IPS-18c (cell line): ENCODE results near the gene PRUNE1.

Experiments
- H3K4me3 ChIP-seq: 2 replicates; pipeline ENCODE4 v1.7.0; 2013; ENCODE audit warnings: low read depth, mild to moderate bottlenecking, low read length, moderate library complexity; ENCODE audit not compliant: insufficient read depth
- H3K9me3 ChIP-seq: one replicate; pipeline ENCODE4 v1.6.1; 2013; ENCODE audit warnings: mild to moderate bottlenecking, low read length, moderate library complexity; ENCODE audit not compliant: control insufficient read depth, insufficient read depth

PRUNE1 gene, protein sequence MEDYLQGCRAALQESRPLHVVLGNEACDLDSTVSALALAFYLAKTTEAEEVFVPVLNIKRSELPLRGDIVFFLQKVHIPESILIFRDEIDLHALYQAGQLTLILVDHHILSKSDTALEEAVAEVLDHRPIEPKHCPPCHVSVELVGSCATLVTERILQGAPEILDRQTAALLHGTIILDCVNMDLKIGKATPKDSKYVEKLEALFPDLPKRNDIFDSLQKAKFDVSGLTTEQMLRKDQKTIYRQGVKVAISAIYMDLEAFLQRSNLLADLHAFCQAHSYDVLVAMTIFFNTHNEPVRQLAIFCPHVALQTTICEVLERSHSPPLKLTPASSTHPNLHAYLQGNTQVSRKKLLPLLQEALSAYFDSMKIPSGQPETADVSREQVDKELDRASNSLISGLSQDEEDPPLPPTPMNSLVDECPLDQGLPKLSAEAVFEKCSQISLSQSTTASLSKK

DNA sequence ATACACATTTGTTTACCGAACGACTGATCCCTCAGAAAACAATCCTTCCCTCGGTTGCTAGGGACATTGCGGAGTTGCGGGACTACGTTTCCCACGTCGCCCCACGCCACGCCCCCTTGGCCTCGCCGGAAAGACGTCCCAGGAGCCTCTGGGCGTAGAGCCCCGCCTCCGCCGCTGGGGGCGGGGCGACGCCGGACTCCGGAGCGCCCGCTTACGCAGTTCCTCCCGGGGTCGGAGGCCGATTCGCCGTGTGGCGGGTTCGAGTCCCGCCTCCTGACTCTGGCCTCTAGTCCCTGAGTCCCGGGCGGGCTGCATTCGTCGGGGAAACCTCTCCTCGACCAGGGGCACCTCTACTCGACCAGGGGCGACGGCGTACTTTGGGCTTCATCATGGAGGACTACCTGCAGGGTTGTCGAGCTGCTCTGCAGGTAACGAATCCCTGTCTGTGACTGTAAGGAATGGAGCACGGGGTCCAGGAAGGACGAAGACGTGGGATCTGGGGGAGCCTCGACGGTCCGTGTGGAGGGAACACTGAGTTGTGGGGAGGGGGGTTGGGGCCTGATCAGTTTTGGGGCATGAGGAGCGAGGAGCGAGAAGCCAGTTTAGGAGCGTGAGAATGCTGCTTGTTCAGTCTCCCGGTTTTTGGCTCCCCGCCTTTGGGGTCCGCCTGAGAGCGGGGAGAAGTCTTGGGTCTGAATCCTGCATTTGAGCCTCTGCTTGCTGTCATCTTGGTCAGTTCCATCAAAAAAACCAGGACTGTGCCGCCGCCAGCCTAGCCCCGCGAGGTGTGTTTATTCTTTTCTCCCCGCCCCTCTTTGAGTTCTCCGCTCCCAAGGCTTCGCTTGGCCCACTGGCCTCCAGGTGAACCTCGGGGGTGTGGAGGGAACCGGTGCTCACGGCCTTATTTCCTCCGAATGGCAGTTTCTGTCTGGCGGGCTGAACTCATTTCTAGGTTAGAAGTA is at the start of gene PRUNE1:
PRUNE1 (plus strand) TSS at position 206 of the 962 bp plus-strand sequence; CDS start at position 390, 184 bp downstream.
- Histone ChIP-seq H3K4me3 (peak within 1 kb of the TSS; percentile 100), H3K9me3 (no peaks in the 10 kb centered on the region)

DNA sequence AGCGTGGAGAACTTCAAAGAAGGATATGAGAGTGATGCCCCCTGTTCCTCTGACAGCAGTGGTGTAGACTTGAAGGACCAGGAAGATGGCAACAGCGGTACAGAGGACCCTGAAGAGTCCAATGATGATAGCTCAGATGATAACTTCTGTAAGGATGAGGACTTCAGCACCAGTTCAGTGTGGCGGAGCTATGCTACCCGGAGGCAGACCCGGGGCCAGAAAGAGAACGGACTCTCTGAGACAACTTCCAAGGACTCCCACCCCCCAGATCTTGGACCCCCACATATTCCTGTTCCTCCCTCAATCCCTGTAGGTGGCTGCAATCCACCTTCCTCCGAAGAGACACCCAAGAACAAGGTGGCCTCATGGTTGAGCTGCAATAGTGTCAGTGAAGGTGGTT is 47.6 kb upstream of the PRUNE1 start:
- Histone ChIP-seq H3K9me3 (no peaks in the 10 kb centered on the region), H3K4me3 (no peak overlapping the region)

DNA sequence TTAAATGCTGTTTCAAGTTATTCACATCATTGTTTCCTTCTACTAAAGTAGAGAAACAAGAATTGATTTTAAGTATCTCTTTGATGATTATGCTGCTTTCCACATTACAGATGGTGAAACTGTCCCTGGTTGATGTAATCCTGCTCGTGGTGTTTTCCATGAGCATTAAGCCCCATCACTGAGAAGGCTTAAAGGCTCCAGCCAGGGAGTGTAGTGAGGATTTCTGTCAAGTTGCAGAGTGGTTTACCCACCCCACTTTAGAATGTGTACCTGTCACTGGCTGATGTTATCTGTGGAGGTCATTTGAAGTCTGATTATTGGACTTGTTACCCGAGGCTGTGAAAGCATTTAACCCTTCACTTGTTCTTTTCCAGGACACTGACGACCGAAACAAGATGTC is 46.5 kb upstream of the PRUNE1 start:
- no peaks in the 10 kb centered on the region for H3K9me3 ChIP-seq
- H3K4me3 ChIP-seq: no peak overlapping the region

DNA sequence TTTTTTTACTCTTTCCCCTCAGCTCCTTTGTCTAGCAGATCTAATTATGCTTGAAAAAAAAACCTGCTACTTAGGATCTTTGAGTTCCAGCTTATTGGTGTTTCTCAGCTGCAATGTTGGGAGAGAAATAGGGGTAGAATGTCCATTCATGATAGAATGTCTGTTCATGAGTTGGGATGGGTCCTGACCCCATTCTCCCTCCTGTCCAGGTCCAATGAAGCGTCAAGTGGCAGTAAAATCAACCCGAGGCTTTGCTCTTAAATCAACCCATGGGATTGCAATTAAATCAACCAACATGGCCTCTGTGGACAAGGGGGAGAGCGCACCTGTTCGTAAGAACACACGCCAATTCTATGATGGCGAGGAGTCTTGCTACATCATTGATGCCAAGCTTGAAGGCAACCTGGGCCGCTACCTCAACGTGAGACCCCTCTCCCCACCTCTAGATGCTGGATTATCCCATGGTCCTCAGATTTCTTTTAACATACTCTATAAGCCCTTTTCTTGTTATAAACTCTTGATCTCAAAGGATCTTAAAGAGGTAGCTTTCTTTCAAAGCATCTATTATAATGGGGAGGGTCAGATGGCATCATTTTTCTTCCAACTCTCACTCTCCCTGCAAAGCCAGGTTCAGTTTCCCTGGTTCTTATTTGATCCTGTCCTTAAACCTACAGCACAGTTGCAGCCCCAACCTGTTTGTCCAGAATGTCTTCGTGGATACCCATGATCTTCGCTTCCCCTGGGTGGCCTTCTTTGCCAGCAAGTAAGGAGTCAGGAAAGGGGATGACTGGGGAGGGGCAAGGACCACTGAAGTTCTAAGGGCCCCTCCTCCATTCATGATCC is 44.7 kb upstream of the PRUNE1 start:
- H3K4me3 ChIP-seq: no peak overlapping the region
- H3K9me3 ChIP-seq: no peaks in the 10 kb centered on the region

DNA sequence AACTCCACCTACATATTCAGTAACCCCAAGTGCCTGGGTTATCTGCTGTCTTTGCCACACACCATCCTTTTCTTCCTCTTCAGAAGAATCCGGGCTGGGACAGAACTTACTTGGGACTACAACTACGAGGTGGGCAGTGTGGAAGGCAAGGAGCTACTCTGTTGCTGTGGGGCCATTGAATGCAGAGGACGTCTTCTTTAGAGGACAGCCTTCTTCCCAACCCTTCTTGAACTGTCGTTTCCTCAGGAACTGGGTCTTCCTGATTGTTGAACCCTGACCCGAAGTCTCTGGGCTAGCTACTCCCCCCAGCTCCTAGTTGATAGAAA is 44.1 kb upstream of the PRUNE1 start:
- Histone ChIP-seq H3K9me3 (no peaks in the 10 kb centered on the region), H3K4me3 (no peak overlapping the region)

DNA sequence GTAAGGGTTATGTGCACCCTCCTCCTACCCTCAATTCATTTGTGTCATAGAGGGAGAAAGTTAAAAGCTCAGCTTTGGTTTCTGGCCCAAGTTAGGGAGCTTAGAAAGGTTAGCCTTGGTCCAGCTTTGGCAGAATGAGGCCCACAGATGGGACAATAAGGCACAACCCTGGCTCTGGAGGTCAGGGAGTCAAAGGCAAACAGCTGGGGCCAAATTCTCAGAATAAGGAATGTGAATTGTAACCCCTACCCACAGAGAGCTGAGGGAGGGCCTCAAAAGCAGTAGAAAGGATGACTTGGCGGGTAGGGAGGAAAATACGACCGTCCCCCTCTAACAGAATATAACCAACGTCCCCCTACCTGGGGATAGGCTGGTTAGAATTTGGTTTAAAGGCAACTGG is 42.6 kb upstream of the PRUNE1 start:
- Histone ChIP-seq H3K4me3 (no peak overlapping the region), H3K9me3 (no peaks in the 10 kb centered on the region)

DNA sequence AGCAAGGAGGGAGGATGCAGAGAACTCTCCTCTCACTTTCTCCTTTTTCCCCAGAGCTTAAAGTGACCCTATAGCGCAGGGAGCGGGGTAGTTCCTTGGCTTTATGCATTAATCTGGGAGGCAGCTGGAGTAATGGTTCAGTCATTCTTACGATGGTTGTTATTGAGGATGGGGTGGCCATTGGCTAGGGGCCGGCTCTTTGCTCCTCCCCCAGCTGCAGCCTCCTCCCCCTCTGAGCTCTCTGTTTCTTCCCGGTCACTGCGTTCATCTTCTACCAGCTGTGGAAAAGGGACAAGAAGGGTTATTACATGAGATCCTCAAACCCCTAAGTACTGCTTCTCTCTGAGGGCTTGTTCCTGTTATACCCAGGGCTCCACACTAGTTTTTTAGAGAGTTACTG is 42.2 kb upstream of the PRUNE1 start:
- Histone ChIP-seq H3K9me3 (no peaks in the 10 kb centered on the region), H3K4me3 (no peak overlapping the region)

DNA sequence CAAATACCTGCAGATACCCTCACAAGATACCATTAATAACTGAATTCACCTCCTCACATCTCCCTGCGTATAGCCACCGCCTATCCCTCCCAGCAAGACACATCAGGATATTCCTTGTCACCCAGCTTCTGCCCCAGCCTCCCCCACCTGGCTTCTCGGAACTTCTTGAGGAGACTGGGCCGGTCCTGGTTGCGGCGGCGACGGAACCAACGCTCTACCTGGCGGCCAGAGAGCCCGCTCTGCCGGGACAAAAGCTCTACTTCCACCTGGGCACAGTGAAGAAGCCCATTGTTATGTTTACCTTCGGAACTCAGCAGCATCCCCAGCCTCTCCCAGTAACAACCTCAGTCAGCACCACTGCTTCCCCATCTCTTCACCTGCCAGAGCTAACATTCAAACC is 40.3 kb upstream of the PRUNE1 start:
- H3K4me3 ChIP-seq: no peak overlapping the region
- H3K9me3 ChIP-seq: no peaks in the 10 kb centered on the region

DNA sequence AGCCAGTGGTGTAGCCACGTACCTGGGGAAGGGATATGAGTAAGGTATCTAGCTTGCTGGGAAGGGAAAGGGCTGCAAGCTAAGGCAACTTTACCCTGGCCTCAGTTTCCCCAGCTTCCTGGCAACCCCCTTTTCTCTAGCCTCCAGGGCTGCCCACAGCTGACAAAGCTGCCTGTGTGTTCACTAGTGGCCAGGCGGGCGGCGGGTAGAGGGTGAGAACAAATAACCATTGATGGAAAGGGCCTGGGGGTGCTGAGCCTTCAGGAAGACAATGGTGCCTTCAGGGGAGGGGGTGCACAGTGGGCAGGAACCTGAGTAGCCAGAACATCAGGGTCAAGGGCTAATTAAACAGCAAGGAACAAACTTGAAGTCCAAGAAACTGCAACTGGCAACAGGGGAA is 39.8 kb upstream of the PRUNE1 start:
- Histone ChIP-seq H3K4me3 (no peak overlapping the region), H3K9me3 (no peaks in the 10 kb centered on the region)

DNA sequence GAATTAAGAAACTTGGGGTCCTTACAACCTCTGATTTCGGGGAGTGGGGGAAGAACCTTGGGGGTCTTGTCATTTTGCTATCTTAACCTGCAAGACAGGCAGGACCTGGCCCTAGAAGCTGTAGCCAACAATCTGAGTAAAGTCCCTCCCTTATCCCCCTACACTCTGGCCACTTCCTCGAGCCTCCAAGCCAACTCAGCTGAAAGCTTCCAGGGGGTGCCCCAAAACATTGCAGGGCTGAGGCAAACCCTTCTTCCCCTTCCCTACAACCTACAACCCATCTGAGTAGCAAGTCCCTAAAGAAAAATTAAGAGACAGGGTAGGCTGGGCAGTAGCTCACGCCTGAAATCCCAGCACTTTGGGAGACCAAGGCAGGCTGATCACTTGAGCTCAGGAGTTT is 38.6 kb upstream of the PRUNE1 start:
- H3K9me3 ChIP-seq: no peaks in the 10 kb centered on the region
- no peak overlapping the region for H3K4me3 ChIP-seq

DNA sequence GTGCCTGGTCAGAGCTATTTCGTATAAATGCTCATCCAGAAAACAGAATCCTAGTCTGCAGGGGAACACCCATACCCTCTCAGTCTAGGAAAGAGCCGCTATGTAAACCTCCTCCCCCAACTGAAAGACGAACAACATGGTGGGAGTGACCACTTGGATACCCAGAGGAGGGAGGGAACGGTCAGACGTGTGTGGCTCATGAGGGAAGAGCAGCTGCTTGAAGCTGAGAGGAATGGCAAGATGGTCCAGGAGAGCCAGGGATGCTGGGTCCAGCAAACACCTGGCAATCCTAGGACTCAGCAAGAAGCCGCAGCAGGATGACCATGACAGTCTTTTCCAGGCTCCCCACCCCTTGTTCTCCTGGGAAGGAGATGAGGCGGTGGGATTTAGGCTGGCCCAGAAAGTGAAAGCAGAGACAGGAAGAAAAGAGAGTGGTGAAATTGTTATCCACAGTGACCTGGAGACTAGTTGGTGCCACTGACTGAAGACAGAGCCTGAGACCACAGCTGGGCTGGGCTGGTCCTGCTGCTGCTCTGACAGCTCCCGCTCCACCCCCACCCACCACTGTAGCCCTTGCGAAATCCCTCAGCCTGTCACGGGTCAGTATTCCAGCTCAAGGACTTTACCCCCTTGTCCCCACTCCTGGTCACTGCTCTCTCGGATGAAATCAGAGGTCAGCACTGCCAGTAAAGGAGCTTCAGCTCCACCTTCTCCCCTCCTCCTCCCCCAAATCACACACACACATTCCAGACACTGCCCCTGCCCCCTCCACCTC is 37.3 kb upstream of the PRUNE1 start:
- peak overlapping the region; percentile 9; the same call in 1 of the 2 replicates for H3K4me3 ChIP-seq
- no peaks in the 10 kb centered on the region for H3K9me3 ChIP-seq

DNA sequence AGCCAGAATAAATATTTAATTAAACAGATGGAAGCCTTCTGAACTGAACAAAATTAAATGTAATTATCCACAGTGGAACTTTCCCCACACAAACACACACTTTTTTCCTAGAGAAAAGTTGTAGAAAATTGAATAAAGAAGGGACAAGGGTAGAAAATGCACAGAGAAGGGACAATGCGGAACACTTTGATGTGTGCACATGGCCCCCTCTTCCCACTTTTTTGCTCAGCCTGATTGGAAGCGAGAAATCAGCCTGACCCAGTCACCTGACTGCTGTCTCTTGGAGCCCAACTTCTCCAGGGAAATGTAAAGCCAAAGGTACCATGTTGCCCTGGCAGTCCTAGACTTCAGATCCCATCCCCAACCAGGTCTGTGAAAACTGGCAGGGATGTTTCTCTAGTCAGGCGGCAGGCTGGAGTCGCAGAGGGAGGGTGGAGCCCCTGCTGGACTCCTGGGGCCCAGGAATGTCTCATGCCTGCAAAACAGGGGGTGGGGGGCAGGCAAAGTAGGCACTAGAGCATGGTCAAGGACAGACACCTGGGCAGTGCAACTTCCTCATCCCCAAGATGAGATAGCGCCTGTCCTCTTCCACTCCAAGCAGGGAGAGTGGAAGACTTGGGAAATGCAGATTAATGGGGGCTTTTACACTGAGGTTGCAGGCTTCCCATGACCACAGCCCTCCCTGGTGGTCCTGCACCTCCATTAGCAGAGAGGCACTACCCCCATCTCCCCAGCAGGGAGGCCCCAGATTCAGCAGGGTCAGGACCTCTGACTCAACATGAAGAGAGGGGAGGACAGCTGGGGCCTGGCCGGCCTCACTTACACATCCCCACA is 36.4 kb upstream of the PRUNE1 start:
- peak overlapping the region; percentile 81 for H3K4me3 ChIP-seq
- H3K9me3 ChIP-seq: no peaks in the 10 kb centered on the region

DNA sequence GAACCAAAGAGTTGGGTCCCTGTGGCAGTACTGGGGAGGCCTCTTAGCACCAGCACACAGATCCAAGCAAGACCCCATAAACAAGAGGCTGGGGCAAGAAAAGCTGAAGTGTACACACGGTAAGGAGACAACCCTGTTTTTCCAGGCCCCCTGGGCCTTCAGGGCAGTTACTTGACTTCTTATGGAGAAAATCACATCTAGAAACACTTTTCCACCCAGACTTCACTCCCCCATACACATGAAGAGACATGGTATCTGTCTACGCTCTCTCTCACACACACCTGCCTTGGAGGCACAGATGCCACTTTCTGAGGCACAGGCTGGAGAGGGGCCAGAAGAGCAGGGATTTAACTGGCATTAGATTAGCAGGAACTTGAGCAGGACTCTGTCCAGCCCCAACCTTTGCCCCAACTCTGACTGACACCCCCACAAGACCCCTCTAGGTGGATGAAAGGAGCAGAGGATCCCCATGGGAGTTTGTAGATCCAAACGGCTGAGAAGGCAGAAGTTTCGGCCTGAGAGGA is 35.8 kb upstream of the PRUNE1 start:
- Histone ChIP-seq H3K9me3 (no peaks in the 10 kb centered on the region), H3K4me3 (peak overlapping the region; percentile 81)

DNA sequence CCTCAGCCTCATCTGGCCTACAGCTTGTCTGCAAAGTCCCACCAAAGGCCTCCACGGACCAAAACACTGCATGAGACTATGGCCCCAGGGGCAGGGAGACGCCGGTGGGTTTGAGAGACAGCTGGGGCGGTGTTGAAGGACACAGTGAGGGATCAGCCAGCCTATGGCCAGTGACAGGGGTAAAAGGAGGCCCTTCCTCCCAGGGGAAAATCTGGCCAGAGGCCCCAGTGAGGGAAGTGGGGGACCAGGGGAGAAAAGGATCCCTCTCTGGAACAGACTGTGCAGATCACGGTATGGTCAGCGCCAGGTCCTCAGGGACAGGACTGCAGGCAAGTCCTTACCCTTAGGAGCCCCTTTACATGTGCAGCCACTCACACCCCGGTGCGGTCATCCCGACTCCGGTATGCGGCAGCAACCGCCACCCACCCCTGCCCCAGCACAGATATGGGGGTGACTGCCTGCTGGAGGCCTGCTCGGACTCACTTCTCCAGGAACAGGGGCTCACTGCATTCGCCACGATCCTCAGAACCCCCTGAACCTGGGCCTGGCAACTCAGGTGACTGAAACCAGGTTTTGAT is 34.9 kb upstream of the PRUNE1 start:
- H3K4me3 ChIP-seq: peak overlapping the region; percentile 81
- H3K9me3 ChIP-seq: no peaks in the 10 kb centered on the region

DNA sequence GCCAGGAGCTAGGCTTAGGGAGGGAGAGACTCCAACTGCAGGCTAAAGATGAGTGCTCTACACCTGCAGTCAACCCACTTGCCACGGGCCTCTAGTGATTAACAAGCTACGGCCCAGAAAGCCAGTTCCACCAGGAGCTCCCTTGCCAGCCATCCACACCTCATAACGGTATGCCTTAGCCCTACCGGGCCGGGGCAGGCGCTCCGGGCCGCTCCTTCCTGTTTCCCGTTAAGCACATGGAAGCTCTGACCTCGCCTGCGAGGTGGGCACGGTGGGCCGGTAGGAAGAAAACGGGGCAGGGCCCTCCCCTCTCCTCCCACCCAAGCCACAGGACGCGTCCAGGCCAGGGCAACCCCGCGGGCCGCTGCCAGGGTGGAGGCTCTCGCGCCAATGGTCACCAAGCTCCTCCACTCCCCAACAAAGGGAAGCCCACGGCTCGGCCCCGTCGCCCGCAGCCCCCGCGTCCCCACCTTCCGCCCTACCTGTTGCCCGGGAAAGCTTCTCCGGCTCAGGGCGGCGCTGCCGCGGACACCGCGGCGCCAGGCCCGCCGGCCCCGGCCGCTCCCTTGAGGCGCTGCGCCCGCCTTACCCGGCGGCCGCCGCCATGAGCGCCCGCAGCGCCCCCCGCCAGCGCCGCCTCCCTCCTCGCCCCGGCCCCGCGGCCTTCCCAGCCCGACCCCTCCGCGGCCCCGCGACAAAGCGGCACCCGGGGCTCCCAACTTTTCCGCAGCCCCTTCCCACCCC is 34.2 kb upstream of the PRUNE1 start:
- Histone ChIP-seq H3K4me3 (peak overlapping the region; percentile 81), H3K9me3 (no peaks in the 10 kb centered on the region)
